Measurements from ENCODE around the gene CCDC85C. TPM values are rescaled to one million over a fixed set of nuclear protein-coding genes. Genes with fewer than 3 reads are reported as not detected.

The CCDC85C gene
- total RNA-seq, 4 donors from 2014 or later, result 0.34 to 1.7 (median 0.80) TPM

- TF ChIP-seq CTCF (IDR thresholded peaks at IDR 0.05; ENCODE audit: low read depth), result no peak
Measured at GRCh38 chr14:99573436-99574098, 30.4 kb downstream of the CCDC85C start.

GRCh38 chr14:99573000-99573330 is 31.0 kb downstream of the CCDC85C start:
- TF ChIP-seq CTCF (IDR thresholded peaks at IDR 0.05; ENCODE audit: low read depth), result no peak

- TF ChIP-seq CTCF (IDR thresholded peaks at IDR 0.05; ENCODE audit: low read depth), result no peak
Measured at GRCh38 chr14:99572173-99572999, 31.6 kb downstream of the CCDC85C start.

DNA sequence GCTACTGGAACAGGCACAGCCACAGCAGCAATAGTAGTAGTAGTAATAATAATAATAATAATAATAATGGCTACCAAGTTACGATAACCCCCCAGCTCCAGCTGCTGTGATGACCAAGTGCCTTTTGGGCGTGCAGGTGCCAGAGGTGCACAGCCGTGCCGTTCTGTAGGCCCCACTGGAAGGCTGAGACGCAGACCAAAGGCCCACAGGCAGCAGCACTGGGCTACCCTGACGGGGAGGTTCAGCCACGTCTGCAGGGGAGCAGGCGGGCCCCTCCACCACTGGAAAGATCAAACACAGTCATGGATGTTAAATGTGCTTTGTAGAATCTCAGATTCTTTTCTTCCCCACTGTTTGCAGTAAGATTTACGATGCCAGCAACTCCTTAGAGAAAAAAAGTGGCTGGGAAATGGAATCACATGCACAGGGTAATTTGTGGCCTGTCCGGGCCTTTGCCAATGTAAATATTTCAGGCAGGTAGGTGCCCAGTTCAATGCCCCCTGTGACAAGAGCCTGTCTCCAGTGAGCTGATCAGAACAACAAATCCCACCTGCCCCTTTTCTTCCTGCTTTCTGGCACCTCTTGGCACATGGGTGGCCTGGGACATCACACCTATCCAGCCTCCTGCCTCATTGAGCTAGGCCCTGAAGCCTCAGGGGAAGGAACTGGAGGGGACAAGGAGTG is 32.6 kb downstream of the CCDC85C start:
- no peak for TF ChIP-seq CTCF (IDR thresholded peaks at IDR 0.05; ENCODE audit: low read depth)

DNA sequence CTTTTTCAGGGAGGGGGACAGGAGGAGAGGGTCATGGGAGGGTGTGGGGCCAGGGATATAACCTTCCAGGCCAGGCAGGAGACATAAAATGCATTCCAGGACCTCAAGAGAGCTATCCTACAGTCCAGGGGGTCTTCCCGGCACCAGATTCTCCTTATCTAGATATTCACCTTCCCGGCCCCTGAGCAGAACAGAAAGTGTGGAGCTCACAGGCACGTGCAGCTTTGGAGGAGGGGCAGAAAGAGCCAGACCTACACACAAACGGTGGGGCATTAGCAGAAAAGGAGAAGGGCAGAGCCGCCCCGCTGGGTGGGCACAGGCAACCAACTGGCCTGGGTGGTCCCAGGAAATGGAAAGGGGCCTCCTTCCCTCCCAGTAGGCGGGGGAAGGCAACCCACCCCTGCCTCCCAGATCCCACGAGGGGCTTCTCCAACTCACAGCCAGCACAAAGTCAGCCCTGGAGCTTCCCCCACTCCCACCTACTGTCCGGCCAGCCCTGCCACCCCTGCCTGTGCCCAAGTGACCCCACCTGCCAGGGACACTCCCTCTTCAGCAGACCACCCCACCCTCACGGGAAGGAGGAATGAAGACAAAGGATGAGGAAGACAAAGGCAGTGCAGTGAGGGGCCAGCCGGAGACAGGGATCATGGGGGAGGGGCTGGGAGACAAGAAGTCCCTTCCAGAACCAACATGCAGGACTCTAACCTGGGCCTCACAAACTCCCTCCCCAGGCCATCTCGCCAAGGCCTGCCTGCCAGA is 33.3 kb downstream of the CCDC85C start:
- TF ChIP-seq CTCF (IDR thresholded peaks at IDR 0.05; ENCODE audit: low read depth), result no peak

- TF ChIP-seq CTCF (IDR thresholded peaks at IDR 0.05; ENCODE audit: low read depth), result no peak
Measured at GRCh38 chr14:99569725-99570543, 34.1 kb downstream of the CCDC85C start.

All from subcutaneous adipose tissue (tissue), 4 donors.